HG03095 (cell line): ENCODE data around the gene RIN3.

Experiments used
- ATAC-seq: cut with Tn5 transposase; IDR thresholded peaks from one replicate; pipeline ENCODE4 v1.9.1; 2021; ENCODE audit warnings: moderate library complexity; ENCODE audit not compliant: unreplicated experiment

The RIN3 gene

DNA sequence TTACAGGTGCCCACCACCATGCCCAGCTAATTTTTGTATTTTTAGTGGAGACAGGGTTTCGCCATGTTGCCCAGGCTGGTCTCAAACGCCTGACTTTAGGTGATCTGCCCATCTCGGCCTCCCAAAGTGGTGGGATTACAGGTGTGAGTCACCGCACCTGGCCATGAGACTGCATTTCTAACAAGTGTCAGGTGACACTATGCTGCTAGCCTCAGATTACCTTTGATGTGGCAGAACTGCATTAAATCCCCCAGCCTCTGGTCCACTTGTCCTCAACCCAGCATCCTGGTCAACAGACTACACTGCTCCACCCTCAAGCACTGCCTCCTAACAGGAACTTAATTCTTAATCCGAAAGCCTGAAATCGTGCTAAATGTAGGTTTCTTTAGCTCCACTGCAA, 221.8 kb downstream of the RIN3 start:
- ATAC-seq, result no peak

DNA sequence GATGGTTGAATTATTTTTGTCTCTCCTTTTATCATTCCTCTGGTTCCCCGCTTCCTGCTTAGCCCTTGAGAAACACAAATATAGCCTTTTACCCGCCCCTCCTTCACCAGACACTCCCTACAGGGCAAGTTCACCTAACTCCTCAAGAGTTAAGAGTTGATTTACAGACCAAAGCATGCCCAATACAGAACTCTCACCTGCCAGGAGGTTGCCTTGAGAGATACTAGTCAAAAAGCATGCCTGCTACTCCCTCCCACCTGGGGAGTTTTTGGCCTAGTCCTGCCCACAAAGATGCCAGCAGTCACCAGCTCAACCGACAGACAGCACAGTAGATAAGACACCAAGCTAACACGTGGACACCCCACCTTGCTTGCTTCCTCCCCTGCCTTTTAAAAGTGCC, 223.6 kb downstream of the RIN3 start:
- no peak for ATAC-seq

DNA sequence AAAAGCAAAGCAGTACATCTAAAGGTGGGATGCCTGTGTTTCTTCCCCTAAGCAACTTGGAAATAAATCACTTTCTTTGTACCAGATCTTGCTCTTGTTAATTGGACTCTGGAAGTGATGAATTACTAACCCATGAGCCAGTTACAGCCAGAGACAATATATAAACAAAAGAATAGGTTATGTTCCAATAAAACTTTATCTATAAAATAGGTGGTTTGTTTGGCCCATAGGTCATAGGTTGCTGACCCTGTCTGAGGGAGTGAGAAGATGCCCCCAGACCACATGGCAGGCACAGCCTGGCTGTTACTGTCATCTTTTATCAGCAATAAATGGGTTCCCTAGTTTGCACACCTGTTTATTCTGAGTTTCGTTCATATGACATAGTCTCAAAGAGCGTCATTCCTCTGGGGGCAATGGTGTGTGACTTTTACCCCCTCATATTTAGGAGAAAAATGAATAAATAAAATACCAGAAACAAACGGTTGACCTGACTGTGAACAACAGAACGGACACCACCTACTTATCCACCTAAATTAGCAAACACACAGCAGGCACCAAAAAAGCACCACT, 224.1 kb downstream of the RIN3 start:
- ATAC-seq, result no peak
